Measurements from ENCODE around the gene ZC3HAV1.

ZC3HAV1 gene

GRCh38 chr7:139117599-139118233 is 8.2 kb upstream of the ZC3HAV1 start:
- no peak for TF ChIP-seq NFIC (IDR thresholded peaks at IDR 0.05)
- no peak for TF ChIP-seq TCF12 (IDR thresholded peaks at IDR 0.05; ENCODE audit: low read depth)
- TF ChIP-seq TEAD4 (IDR thresholded peaks at IDR 0.05): no peak
- TF ChIP-seq FOXM1 (IDR thresholded peaks at IDR 0.05; ENCODE audit: borderline replicate concordance, low read depth): no peak
- no peak for TF ChIP-seq ZBTB7A (IDR thresholded peaks at IDR 0.05; ENCODE audit: low read depth)
- TF ChIP-seq TAF1 (IDR thresholded peaks at IDR 0.05; ENCODE audit: low read depth): no peak
- no peak for TF ChIP-seq MAX (IDR thresholded peaks at IDR 0.05)
- TF ChIP-seq YY1 (IDR thresholded peaks at IDR 0.05; ENCODE audit: low read depth): no peak
- no peak for TF ChIP-seq CREB1 (IDR thresholded peaks at IDR 0.05; ENCODE audit: low read depth)
- no peak for TF ChIP-seq RAD21 (IDR thresholded peaks at IDR 0.05; ENCODE audit: low read depth)
- TF ChIP-seq CEBPB (IDR thresholded peaks at IDR 0.05): no peak
- no peak for TF ChIP-seq USF1 (IDR thresholded peaks at IDR 0.05)
- TF ChIP-seq REST (IDR thresholded peaks at IDR 0.05; ENCODE audit: low read depth): no peak
- no peak for TF ChIP-seq EP300 (IDR thresholded peaks at IDR 0.05; ENCODE audit: borderline replicate concordance)
- TF ChIP-seq EGR1 (IDR thresholded peaks at IDR 0.05): no peak

GRCh38 chr7:139116999-139117398 is 7.5 kb upstream of the ZC3HAV1 start:
- TF ChIP-seq TEAD4 (IDR thresholded peaks at IDR 0.05) (no peak), YY1 (IDR thresholded peaks at IDR 0.05; ENCODE audit: low read depth) (no peak)

GRCh38 chr7:139115104-139115503 is 5.6 kb upstream of the ZC3HAV1 start:
- TF ChIP-seq YY1 (IDR thresholded peaks at IDR 0.05; ENCODE audit: low read depth): no peak
- no peak for TF ChIP-seq TCF12 (IDR thresholded peaks at IDR 0.05; ENCODE audit: low read depth)
- TF ChIP-seq NFIC (IDR thresholded peaks at IDR 0.05): no peak
- TF ChIP-seq USF1 (IDR thresholded peaks at IDR 0.05): no peak
- TF ChIP-seq TEAD4 (IDR thresholded peaks at IDR 0.05): no peak
- no peak for TF ChIP-seq EP300 (IDR thresholded peaks at IDR 0.05; ENCODE audit: borderline replicate concordance)
- TF ChIP-seq MAX (IDR thresholded peaks at IDR 0.05): no peak
- TF ChIP-seq ZBTB7A (IDR thresholded peaks at IDR 0.05; ENCODE audit: low read depth): no peak
- no peak for TF ChIP-seq FOXM1 (IDR thresholded peaks at IDR 0.05; ENCODE audit: borderline replicate concordance, low read depth)
- no peak for TF ChIP-seq CREB1 (IDR thresholded peaks at IDR 0.05; ENCODE audit: low read depth)
- TF ChIP-seq EGR1 (IDR thresholded peaks at IDR 0.05): no peak
- TF ChIP-seq CEBPB (IDR thresholded peaks at IDR 0.05): no peak
- TF ChIP-seq REST (IDR thresholded peaks at IDR 0.05; ENCODE audit: low read depth): no peak
- no peak for TF ChIP-seq TAF1 (IDR thresholded peaks at IDR 0.05; ENCODE audit: low read depth)
- TF ChIP-seq RAD21 (IDR thresholded peaks at IDR 0.05; ENCODE audit: low read depth): no peak

GRCh38 chr7:139114585-139114984 is 5.1 kb upstream of the ZC3HAV1 start:
- no peak for TF ChIP-seq REST (IDR thresholded peaks at IDR 0.05; ENCODE audit: low read depth)
- no peak for TF ChIP-seq MAX (IDR thresholded peaks at IDR 0.05)
- no peak for TF ChIP-seq RAD21 (IDR thresholded peaks at IDR 0.05; ENCODE audit: low read depth)
- no peak for TF ChIP-seq YY1 (IDR thresholded peaks at IDR 0.05; ENCODE audit: low read depth)
- TF ChIP-seq ZBTB7A (IDR thresholded peaks at IDR 0.05; ENCODE audit: low read depth): no peak
- no peak for TF ChIP-seq CEBPB (IDR thresholded peaks at IDR 0.05)
- TF ChIP-seq EP300 (IDR thresholded peaks at IDR 0.05; ENCODE audit: borderline replicate concordance): no peak
- TF ChIP-seq CREB1 (IDR thresholded peaks at IDR 0.05; ENCODE audit: low read depth): no peak
